Stimulated activated CD8-positive, alpha-beta memory T cell treated with anti-CD3 and anti-CD28 coated beads, Interleukin-4, amount 100 ng/mL, for 1 hour (primary cell): ENCODE data around the gene KRTAP5-6.

Source experiments
- DNase-seq, 2 donors: peaks; one replicate each; pipeline ENCODE4 v3.0.0-alpha.2; 2020; ENCODE audit warnings: low read depth in 2 of 2, low spot score in 1 of 2

Gene KRTAP5-6

GRCh38 chr11:1701091-1701807, 4.3 kb downstream of the KRTAP5-6 start:
- no peak for DNase-seq

GRCh38 chr11:1702506-1702905, 5.5 kb downstream of the KRTAP5-6 start:
- no peak for DNase-seq

DNA sequence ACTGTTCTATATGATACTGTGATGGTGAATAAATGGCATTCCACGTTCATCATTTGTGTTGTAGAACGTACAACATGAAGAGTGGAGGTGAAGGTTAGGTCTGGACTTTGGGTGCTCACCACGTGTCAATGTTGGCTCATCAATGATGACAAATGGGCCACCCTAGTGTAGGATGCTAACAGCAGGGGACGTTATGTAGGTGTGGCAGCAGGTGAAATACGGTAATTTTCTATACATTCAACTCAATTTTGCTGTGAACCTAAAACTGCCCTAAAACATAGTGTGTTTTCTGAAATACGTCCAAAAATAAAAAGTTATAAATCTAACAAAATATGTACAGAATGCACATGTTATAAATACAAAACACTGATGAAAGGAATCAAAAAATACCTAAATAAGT, 6.2 kb downstream of the KRTAP5-6 start:
- DNase-seq: no peak

GRCh38 chr11:1705126-1706052, 8.4 kb downstream of the KRTAP5-6 start:
- DNase-seq: no peak

GRCh38 chr11:1706634-1707400, 9.8 kb downstream of the KRTAP5-6 start:
- no peak for DNase-seq

GRCh38 chr11:1707751-1708150, 10.8 kb downstream of the KRTAP5-6 start:
- DNase-seq: no peak

GRCh38 chr11:1708716-1709115, 11.7 kb downstream of the KRTAP5-6 start:
- DNase-seq: no peak

- DNase-seq: no peak
Observed at GRCh38 chr11:1714908-1715885, 18.2 kb downstream of the KRTAP5-6 start.

- DNase-seq: no peak
Observed at GRCh38 chr11:1717745-1718144, 20.8 kb downstream of the KRTAP5-6 start.

DNA sequence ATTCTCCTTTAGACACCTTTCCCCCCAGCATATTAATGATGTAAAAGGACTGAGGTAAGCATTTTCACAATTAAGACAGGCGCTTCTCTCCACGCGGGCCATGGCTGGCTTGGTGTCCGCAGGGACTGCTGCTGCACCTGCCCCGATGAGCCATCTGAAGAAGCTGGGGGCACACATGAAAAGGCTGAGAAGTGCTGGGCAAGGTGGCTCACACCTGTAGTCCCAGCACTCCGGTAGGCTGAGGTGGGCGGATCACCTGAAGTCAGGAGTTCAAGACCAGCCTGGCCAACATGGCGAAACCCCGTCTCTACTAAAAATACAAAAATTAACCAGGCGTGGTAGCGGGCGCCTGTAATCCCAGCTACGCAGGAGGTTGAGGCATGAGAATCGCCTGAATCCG, 21.3 kb downstream of the KRTAP5-6 start:
- DNase-seq: no peak

DNA sequence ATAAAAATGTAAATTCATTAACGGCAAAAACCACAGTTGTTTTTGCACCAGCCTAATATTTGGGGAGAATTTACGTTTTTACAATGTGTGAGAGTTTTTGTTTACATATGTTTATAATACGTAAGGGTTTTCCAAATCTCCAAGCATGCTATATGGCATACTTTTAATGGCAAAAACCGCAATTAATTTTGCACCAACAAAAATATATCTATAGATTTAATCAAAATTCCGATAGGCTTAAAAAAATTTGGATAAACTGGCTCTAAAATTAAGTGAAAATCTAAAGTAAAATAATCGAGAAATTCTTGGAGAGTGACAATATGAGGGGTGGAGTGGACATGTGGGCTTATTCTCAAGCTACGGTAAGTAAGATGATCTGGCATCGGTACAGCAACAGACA, 22.8 kb downstream of the KRTAP5-6 start:
- no peak for DNase-seq

DNA sequence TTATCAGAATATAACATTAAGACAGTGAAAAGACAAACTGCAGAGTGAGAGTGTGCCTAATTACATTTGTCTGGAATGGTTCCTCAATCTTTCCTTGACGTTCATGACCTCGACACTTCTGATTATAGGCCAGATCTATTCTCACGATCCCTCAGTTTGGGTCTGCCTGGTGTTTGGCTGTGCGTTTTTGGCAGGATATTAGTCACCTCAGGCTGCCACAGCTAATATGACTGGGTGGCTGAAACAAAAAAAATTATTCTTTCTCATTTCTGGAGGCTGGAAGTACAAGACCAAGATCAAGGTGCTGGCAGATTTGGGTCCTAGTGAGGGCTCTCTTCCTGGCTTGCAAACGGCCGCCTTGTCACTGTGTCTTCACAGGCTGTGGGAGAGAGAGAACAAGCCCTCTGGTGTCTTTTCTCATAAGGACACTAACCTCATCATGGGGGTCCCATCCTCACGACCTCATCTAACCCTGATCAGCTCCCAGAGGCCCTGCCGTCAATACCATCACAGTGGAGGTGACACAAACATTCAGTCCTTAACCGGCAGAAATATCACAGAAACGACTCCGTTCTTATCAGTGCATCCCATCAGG, 30.2 kb downstream of the KRTAP5-6 start:
- DNase-seq: no peak

DNA sequence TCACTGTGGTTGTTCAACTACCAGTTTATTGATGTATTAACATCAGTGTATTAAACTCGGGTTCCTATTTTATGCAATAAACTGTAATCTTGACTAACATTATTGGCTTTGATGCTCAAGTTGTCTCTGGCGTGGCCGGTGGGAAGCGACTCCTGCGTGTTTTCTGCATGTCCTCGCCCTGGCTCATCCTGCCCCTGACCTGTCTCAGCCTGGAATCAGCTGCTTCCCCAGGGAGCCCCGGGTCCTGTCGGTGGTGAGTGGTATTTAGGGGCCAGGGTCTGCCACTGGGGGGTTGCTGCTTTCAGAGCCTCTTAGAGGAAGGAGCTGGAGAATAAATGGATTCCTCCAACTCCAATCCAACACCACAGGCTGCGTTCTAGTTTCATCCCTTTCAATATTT, 30.9 kb downstream of the KRTAP5-6 start:
- DNase-seq: no peak

DNA sequence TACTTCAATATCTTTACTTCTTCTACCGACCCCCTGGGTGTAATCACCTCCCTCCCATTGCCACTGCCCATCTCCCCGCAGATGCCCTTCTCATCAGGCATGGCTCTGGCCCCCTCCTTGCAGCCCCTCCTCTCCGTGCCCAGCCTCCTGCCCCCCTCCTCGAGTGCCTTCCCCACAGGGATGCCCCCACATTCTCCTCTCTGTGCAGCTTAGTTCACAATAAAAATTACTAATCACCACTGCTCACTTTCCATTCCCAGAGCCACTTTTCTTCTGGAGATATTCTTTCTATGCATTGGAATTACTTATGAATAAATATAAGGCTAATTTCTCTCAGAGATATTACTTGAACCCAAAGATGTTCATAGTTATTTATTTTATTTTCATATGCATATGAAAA, 31.3 kb downstream of the KRTAP5-6 start:
- no peak for DNase-seq

DNA sequence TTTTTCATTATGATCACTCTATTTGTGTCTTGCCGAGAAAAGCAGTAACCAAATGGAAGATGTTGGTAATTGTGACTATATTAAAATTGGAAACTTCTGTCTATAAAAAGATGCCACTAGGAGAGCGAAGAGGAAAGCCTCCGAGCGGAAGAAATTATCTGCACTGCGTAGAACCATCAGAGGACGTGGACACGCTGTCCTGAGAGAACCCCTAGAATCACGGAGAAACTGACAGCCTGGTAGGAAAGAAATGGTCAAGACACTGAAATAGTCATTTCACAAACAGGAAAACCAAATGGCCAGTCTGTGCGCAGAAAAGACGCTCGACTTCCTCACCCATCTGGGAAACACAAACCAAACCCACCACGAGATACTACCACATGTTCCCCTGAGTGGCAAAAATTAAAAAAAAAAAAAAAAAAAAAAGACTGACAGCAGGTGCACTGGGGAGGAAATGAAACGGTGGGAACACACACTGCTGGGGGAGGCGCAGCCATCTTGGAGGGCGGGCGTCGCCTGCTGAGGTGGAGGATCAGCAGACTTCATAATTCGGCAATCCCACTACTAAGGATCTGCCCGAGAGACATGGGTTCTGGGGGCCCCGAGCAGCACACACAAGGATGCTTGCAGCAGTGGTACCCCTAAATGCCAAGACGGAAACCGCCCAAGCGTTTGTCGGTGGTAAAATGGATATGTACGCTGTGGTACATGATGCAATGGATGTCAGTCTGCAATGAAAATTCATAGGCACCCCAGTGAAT, 32.1 kb downstream of the KRTAP5-6 start:
- no peak for DNase-seq

GRCh38 chr11:1729692-1730011, 32.7 kb downstream of the KRTAP5-6 start:
- DNase-seq: no peak

DNA sequence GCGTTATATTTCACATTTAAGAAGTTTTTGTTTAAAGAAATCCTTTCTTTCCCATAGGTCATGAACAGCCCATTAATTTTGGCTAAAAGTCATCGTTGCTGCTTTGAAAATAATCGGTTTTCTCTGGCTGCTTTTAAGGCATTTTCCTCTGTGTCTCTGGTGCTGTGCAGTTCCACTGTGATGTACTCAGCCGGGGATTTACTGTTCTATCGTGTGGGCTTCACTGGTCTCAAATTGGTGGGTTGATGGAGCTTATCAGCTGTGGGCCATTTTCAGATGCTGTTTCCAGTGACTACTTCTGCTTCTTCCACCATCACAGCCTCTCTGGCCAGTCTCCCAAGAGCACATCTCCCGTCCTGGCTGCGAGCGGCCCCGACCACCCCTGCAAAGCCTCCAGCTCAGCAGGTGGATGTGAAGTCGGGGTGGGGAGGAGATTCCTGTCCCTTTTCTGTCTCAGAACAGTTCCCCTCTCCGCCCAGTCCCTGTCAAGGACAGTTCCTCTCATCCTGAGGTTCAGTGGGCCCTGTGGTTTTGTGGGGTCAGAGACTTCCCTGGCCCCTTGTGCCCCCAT, 33.1 kb downstream of the KRTAP5-6 start:
- no peak for DNase-seq

- DNase-seq: no peak
Observed at GRCh38 chr11:1731451-1732059, 34.6 kb downstream of the KRTAP5-6 start.
